GM18507 (cell line): ENCODE results near the gene SDCBP2.

Source experiments
- DNase-seq: peaks from one replicate; pipeline ENCODE4 v3.0.0; 2011; ENCODE audit warnings: low read depth; ENCODE audit not compliant: insufficient read length; ENCODE audit errors: extremely low spot score
- FAIRE-seq: peaks from 2 replicates; lab custom pipeline; 2011; peaks lifted over from hg19 to GRCh38; lab: Jason Lieb, UNC

Gene SDCBP2

GRCh38 chr20:1319051-1319450 lies 9.9 kb downstream of the SDCBP2 start:
- FAIRE-seq (no peak), DNase-seq (no peak)

GRCh38 chr20:1317545-1318255 lies 11.2 kb downstream of the SDCBP2 start:
- FAIRE-seq (no peak), DNase-seq (no peak)

- no peak for FAIRE-seq
- no peak for DNase-seq
Observed at GRCh38 chr20:1315804-1316203, 13.1 kb downstream of the SDCBP2 start.

- FAIRE-seq = peak; percentile 90
- DNase-seq = peak; percentile 44
Observed at GRCh38 chr20:1313236-1313964, 15.5 kb downstream of the SDCBP2 start.

- FAIRE-seq (no peak), DNase-seq (no peak)
Observed at GRCh38 chr20:1312904-1313235, 16.1 kb downstream of the SDCBP2 start.

GRCh38 chr20:1312308-1312707 lies 16.6 kb downstream of the SDCBP2 start:
- DNase-seq (no peak), FAIRE-seq (no peak)

GRCh38 chr20:1310506-1311190 lies 18.3 kb downstream of the SDCBP2 start:
- no peak for FAIRE-seq

GRCh38 chr20:1310071-1310470 lies 18.9 kb downstream of the SDCBP2 start:
- DNase-seq (no peak), FAIRE-seq (no peak)

More at GRCh38 chr20:1310506-1311190, 18.3 kb downstream of the SDCBP2 start:
- no peak for DNase-seq

- no peak for FAIRE-seq
- no peak for DNase-seq
Observed at GRCh38 chr20:1309439-1309847, 19.5 kb downstream of the SDCBP2 start.

- no peak for DNase-seq
- FAIRE-seq = no peak
Observed at GRCh38 chr20:1308702-1309095, 20.2 kb downstream of the SDCBP2 start.

- DNase-seq (no peak), FAIRE-seq (no peak)
Observed at GRCh38 chr20:1308067-1308701, 20.8 kb downstream of the SDCBP2 start.

GRCh38 chr20:1307571-1307971 lies 21.4 kb downstream of the SDCBP2 start:
- FAIRE-seq = no peak
- DNase-seq = no peak

GRCh38 chr20:1307171-1307570 lies 21.8 kb downstream of the SDCBP2 start:
- no peak for FAIRE-seq
- no peak for DNase-seq

- FAIRE-seq = no peak
- DNase-seq = no peak
Observed at GRCh38 chr20:1306316-1307135, 22.4 kb downstream of the SDCBP2 start.

- DNase-seq (no peak), FAIRE-seq (no peak)
Observed at GRCh38 chr20:1305712-1306111, 23.2 kb downstream of the SDCBP2 start.

GRCh38 chr20:1304710-1305515 lies 24.0 kb downstream of the SDCBP2 start:
- no peak for FAIRE-seq
- DNase-seq = no peak

- no peak for FAIRE-seq
- no peak for DNase-seq
Observed at GRCh38 chr20:1302685-1303541, 26.0 kb downstream of the SDCBP2 start.

- DNase-seq = no peak
- FAIRE-seq = no peak
Observed at GRCh38 chr20:1301031-1301529, 27.9 kb downstream of the SDCBP2 start.
